Lower leg skin (tissue), 3 donors: ENCODE results near the gene DYNC1I1.

Source experiments
- CTCF ChIP-seq, 3 donors: fragments of 450-650 bp; IDR thresholded peaks; one replicate each; pipeline ENCODE4 v1.5.1; 2016; ENCODE audit warnings: antibody characterized with exemption in 3 of 3, mild to moderate bottlenecking in 3 of 3, moderate library complexity in 2 of 3
- POLR2A ChIP-seq, 2 donors: fragments of 450-650 bp; IDR thresholded peaks; one replicate each; pipeline ENCODE4 v1.6.1; 2016 to 2017; ENCODE audit warnings: antibody characterized with exemption in 2 of 2, mild to moderate bottlenecking in 1 of 2, moderate library complexity in 1 of 2

DNA sequence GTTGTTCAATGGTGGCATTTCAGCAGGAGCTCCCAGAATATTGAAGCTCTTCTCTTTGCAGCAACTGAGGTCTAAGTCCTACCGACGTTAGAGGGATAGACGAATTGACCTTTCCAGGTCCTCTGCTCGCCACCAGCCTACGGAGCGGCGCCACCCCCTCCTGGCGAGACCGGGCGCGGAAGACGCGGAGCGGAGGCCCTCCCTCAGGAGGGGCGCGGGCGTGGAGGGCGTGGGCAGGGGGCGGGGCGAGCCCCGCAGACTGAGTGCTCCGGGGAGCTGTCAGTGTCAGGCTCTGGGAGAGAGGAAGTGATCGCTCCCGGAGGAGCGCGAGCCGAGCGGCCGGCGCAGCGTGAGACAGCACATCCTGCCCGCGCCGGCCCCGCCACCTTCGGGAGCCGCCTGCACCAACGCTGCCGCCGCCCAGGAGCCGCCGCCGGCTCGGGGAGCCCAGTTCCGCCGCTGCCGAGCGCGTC is at the start of gene DYNC1I1:
- no peak for TF ChIP-seq CTCF (IDR thresholded peaks at IDR 0.05)
- no peak for TF ChIP-seq POLR2A (IDR thresholded peaks at IDR 0.05)
